GM21529 (cell line): ENCODE results near the gene MAGI1.

Experiments used
- ATAC-seq: cut with Tn5 transposase; IDR thresholded peaks from one replicate; pipeline ENCODE4 v1.9.1; 2021; ENCODE audit not compliant: unreplicated experiment

MAGI1 gene

GRCh38 chr3:65473736-65474135, 565.0 kb downstream of the MAGI1 start:
- ATAC-seq = no peak

- no peak for ATAC-seq
These were observed 566.2 kb downstream of the MAGI1 start for GRCh38 chr3:65472501-65472900.

- ATAC-seq = no peak
These were observed 572.3 kb downstream of the MAGI1 start for GRCh38 chr3:65466300-65466988.

- no peak for ATAC-seq
These were observed 588.8 kb downstream of the MAGI1 start for GRCh38 chr3:65449841-65450428.

GRCh38 chr3:65448120-65448519, 590.6 kb downstream of the MAGI1 start:
- no peak for ATAC-seq

GRCh38 chr3:65445573-65446169, 593.0 kb downstream of the MAGI1 start:
- no peak for ATAC-seq

GRCh38 chr3:65444447-65444815, 594.3 kb downstream of the MAGI1 start:
- no peak for ATAC-seq

- ATAC-seq = no peak
These were observed 594.8 kb downstream of the MAGI1 start for GRCh38 chr3:65443739-65444446.

- ATAC-seq = no peak
These were observed 599.0 kb downstream of the MAGI1 start for GRCh38 chr3:65439641-65440284.

- ATAC-seq = no peak
These were observed 600.1 kb downstream of the MAGI1 start for GRCh38 chr3:65438612-65439011.

- no peak for ATAC-seq
These were observed 600.6 kb downstream of the MAGI1 start for GRCh38 chr3:65438096-65438495.

GRCh38 chr3:65436580-65436979, 602.1 kb downstream of the MAGI1 start:
- no peak for ATAC-seq

GRCh38 chr3:65433480-65433879, 605.2 kb downstream of the MAGI1 start:
- no peak for ATAC-seq

- no peak for ATAC-seq
These were observed 606.2 kb downstream of the MAGI1 start for GRCh38 chr3:65432388-65433003.

GRCh38 chr3:65425880-65426279, 612.8 kb downstream of the MAGI1 start:
- ATAC-seq = no peak

- no peak for ATAC-seq
These were observed 616.6 kb downstream of the MAGI1 start for GRCh38 chr3:65422154-65422553.

GRCh38 chr3:65419233-65419632, 619.5 kb downstream of the MAGI1 start:
- ATAC-seq = no peak

- ATAC-seq = no peak
These were observed 624.8 kb downstream of the MAGI1 start for GRCh38 chr3:65413891-65414290.

GRCh38 chr3:65412588-65412987, 626.1 kb downstream of the MAGI1 start:
- ATAC-seq = no peak

GRCh38 chr3:65411367-65411766, 627.4 kb downstream of the MAGI1 start:
- no peak for ATAC-seq

- ATAC-seq = no peak
These were observed 629.5 kb downstream of the MAGI1 start for GRCh38 chr3:65409176-65409569.
